DND-41 (cell line): ENCODE results near the gene FNBP1.

Source experiments
- CTCF ChIP-seq: IDR thresholded peaks from 2 replicates; pipeline ENCODE4 v1.5.1; 2012; ENCODE audit warnings: borderline replicate concordance, low read length, moderate library complexity, mild to moderate bottlenecking; ENCODE audit not compliant: poor library complexity, severe bottlenecking; ENCODE audit errors: extremely low read depth
- EZH2 ChIP-seq: IDR thresholded peaks from 3 replicates; pipeline ENCODE4 v1.6.1; 2012; ENCODE audit warnings: borderline replicate concordance, low read depth, mild to moderate bottlenecking, moderate library complexity, low read length, inconsistent platforms; ENCODE audit not compliant: severe bottlenecking

GRCh38 chr9:129908906-129909305 is 134.1 kb downstream of the FNBP1 start:
- TF ChIP-seq EZH2 (no peak), CTCF (no peak)
